Stimulated activated CD4-positive, alpha-beta T cell treated with anti-CD3 and anti-CD28 coated beads, Interleukin-4, amount 100 ng/mL, for 48 hours (primary cell): ENCODE measurements around the gene GPS1.
A peak's percentile ranks its signal among the peaks of the same experiment; 100 is the strongest.

Experiments used
- DNase-seq, 2 donors: peaks; one replicate each; pipeline ENCODE4 v3.0.0-alpha.2; 2020; ENCODE audit warnings: low read depth in 2 of 2

The GPS1 gene

DNA sequence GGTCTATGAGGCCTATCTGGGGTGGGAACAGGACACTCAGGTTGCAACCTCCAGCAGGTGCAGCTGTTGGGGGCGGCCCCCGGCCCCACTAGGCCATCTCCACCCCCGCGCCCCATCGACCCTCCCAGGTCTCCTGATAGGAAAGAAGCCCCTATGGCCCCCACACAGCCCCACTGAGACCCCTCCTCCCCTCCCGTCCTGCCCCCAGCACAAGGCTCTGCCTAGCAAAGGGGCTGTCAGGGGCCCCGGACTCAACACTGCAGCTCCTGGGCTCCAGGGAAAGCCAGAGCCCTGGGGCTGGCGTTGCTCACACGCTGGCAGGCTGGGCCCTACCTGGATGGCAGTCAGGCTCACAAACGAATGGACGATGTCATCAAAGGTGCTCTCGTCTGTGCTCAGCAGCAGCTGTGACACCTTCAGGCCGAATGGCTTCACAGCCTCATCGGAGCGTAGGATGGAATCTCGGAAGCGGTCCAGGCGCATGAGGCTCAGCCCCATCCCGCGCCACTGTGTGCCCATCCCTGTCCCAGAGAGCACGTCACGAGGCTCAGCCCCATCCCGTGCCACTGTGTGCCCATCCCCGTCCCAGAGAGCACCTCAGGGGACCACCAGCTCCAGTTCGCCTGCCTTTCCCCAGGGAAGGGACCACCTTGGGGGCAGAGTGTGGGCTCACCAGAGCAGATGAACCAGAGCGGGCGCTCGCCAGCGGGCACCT lies 39.0 kb downstream of the GPS1 start:
- DNase-seq = no peak

DNA sequence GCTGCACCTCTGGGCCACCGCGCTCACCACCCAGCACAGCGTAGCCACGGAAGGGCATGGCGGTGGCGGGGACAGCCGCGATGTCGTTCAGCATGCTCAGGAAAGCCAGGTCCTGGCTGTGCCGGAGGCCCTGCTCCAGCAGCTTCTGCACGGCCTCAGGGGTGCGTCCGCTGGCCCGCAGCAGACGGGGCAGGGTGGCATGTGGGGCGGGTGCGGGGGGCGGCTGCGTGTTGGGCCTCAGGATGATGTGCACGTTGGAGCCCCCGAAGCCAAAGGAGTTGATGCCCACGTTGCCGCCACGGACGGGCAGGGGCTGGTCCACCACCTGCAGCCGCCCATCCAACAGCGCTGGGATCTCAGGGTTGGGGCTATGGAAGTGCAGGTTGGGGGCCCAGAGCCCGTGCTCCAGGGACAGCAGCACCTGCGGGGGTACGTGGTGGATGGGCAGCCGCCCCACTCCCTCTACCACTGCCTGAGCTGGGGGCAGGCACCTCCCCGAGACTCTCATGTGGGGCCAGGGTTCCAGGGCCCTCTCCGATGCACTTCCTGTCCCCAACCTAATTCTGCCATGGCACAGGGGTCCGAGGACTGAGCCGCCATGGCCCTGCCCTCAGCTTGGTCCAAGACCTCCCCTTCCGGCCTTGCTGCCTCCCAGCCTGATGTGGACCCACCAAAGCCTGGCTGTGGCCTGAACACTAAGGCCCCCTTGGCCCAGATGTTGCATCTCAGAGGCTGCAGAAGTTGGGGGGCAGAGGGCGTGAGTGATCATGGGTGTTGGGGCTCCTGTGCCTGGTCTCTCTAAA lies 39.8 kb downstream of the GPS1 start:
- no peak for DNase-seq

DNA sequence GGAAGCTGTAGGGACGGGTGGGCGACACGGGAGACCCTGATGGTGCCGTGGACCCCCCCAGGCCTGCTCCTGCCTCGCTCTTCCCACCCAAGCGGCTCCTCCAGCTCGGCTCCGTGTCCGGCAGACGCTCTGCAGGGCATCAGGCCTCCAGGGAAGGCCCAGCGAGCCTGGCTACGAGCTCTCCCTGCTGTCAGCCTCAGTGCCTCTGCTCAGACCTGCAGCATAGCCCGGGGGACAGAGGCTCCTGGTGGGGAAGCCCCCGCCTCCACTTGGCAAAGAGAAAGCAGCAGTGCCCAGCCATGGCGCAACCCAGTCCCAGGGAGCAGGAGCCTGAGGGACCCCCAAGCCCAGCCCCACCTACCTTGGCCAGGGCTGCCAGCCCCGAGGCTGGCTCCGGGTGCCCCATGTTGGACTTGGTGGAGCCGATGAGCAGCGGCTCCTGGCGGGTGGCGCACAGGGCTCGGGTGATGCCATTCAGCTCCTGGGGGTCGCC lies 40.4 kb downstream of the GPS1 start:
- DNase-seq = no peak

DNA sequence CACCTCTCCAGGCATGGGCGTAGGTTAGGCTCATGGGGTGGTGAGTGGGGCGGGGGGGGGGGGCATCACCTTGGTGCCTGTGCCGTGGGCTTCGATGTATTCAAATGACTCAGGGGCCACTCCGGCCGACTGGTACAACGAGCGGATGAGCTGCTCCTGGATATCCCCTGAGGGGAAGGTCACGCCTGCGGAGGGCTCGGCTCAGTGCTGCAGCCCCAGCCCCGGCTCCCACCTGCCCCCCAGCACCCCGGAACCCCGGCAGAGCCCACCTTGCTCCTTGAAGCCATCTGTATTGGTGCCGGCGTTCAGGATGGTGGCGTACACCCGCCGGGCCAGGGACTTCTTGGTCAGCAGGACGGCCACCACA lies 40.9 kb downstream of the GPS1 start:
- no peak for DNase-seq

DNA sequence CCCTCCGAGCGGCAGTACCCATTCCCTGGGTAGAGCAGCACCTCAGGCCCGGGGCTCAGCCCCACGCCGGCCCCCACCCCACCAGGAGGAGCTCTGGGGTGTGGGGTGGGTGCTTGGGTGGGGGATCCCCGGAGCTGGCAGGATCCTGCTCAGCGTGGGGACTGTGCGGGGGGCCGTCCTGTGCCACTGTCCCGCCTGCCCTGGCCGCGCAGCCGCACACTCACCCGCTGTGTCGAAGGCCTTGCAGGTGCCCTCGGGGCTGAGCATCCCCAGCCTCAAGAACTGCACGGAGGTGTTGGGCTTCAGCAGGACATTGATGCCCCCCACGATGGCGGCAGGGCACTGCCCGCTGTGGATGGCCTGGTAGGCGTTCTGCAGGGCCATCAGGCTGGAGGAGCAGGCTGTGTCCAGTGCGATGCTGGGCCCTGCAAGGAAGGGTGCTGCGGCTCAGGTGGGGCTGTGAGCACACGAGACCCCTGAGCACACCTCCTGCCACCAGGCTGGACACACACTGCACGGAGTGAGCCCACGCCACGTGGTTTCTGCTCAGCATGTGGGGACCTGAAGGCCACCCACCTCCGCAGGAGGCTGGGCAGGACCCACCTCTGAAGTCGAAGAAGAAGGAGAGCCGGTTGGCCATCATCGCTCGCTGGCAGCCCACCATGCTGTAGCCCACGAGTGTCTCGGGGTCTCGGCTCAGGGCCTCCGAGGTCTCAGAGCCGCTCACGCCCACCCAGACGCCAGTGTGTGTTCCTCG lies 41.5 kb downstream of the GPS1 start:
- no peak for DNase-seq

DNA sequence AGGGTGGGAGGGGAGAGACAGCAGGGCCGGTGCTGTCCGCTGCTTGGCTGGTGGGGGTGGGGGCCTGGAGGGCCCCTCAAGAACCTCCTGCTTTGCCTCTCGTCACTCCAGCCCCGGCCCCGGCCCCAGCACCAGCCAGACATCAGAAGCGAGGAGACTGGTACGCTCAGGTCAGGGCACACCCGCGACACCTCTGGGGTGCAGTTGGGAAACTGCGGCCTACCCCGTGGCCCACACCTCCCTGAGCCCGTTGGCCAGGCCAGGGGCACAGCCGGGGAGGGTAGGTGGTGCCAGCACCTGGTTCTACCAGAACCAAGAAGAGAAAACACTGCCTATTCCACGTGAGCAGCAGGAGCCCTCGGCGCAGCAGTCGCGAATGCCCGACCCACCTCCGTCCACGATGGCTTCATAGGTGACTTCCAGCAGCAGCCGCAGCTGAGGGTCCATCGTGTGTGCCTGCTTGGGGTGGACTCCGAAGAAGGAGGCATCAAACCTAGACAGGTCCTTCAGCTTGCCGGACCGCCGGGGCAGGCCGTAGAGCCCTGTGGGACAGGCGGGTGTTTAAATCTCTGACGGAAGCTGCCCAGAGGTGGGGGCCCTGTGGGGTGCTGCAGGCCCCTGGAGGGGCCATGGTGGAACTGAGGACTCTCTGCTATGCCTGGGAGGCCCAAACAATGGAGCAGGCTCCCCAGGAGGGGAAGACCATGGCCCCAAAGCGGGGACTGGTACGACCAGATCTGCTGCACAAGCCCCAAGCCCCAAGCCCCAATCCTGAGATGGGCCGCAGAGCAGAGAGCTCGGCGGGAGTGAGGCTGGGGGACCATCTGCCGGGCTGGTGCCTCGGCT lies 43.5 kb downstream of the GPS1 start:
- DNase-seq = no peak

DNA sequence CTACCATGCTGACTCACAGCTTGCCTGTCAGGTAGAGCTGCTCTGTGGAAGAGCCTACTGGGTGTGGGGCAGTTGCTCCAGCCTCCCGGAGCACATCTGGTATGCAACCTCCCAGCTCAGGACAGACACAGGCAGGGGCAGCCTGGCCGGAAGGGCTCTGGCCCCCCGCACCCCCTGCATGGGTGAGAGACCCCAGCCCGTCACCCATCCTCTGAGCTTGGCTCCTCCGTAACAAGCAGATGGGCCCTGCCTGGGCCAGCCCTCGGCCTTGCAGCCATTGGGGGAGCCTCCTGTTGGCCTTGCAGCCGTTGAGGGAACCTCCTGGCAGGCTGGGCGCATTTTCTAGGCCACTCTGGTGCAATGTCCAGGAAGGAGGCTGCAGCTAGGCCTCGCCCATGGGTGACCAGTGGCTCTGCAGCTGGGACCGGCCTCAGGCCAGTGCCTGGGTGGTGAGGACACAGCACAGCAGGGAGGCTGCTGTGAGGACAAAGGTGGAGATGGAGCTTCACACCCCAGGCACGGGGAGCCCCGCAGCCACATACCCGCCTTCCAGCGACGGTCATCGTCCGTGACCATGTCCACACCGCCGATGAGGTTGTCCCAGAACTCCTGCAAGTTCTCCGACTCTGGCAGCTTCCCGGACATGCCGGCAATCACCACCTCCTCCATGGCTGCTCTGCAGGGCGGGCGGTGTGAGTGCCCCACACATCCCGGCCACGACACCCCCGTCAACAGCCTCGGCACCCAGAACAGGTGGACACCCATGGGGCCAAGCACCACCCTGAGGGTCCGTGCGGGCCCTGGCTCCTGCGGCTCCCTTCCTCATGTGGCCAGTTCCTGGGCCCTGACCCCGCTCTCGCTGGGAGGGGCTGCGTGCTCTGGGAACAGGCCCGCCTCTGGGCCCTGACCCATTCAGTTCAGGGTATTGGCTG lies 44.3 kb downstream of the GPS1 start:
- no peak for DNase-seq

DNA sequence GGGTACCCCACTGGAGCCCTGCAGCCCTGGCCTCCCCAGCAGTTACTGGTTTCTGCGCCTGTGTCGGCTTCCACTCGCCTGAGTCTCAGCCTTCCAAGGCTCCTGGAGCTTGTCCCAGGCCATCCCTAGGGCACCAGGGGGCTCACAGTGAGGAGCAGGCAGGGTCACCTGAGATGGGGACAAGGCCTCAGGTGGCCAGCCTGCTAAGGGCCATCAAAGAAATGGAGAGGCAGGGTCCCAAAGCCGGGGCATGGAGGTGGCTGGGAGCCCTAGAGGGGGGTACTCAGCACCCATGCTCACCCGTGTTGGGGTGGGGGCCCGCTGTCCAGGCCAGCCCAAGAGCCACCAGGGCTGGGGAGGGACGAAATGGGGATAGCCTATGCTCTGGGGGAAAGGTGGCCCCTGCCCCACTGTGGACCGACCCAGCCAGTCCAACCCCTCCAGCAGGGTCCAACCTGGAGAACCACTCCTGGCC lies 45.0 kb downstream of the GPS1 start:
- DNase-seq = no peak

DNA sequence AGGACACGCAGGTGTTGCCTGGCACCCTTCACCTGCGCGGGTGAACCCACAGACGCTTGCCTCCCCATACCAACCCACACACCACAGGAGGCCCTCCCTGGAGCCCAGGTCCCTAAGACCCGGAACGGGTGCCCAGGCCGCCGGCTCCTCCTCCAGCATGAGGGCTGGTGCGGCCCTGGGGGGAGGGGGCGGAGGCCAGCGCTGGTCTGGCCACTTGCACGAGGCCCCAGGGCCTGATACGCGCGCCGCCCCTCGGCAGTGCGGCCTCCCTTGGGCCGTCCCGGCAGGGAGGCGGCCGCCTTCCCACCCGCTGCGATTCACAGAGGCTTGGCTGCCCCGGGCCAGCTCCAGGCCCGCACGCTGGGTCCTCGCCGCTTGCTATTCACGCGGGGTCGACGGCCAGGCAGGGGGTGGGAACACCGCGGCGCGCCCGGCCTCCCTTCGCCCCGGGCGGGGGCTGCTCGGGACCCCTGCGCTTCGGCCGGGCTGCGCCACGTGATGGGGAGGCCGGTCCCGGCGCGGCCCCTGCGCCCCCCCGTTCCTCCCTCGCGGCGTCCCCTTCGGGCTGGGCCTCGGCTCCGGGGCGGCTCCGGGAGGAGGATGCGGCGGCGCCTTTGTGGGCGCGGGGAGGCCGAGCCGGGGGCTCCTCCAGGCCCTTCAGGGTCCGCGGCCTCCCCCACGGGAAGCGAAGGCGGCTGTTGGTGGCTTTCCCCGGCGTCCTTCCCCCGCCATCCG lies 45.7 kb downstream of the GPS1 start:
- DNase-seq = no peak

DNA sequence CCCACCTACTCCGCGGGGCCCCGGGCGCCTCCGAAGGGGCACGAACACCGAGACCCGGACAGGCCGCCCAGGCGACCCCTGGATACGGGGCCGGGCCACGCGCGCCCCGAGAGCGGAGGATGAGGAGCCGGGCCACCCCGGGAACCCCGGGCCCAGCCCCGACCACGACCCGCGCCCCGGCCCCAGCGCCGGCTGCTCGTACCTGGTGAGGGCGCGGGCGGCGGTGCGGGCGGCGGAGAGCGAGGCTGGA lies 46.1 kb downstream of the GPS1 start:
- no peak for DNase-seq

DNA sequence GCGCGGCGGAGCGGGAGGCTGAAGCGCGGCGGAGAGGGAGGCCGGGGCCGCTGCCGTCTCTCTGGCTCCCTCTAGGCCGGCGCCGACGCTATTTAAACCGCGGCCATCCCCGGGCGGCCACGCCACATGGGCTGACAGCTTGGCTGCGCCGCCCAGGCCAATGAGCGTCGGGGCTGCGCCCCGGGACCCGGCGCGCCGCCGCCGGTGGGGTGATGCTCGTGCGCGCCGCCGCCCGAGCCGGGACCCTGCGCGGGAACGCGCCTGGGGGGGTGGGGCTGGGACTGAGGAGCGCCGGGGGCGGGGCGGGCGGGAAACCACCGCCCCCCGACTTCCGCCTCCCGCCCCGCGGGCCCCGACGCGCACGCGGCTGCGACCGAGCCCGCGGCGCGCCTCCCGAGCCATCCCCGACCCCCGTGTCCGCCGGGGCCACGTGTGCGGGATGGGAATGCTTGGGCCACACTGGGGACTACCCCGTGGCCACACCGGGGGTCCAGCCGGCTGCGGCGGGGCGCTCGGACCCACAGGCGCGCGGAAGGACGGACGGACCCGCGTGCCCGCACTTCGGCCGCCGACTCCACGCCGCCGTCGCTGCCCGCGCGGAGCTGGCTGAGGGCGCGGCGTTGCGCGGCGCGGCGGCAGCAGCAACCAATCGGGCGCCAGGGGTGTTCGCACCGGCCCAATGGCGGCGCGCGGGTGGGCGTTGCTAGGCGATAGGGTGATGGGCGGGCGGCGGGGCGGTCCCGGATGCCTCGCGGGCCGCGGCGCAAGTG lies 46.7 kb downstream of the GPS1 start, which contains the start of gene FASN:
TSS of gene FASN (minus strand) at position 68 of the 770 bp plus-strand sequence. CDS start 1,791 bp downstream, outside the sequence.
- peak; percentile 91 to 94 for DNase-seq

DNA sequence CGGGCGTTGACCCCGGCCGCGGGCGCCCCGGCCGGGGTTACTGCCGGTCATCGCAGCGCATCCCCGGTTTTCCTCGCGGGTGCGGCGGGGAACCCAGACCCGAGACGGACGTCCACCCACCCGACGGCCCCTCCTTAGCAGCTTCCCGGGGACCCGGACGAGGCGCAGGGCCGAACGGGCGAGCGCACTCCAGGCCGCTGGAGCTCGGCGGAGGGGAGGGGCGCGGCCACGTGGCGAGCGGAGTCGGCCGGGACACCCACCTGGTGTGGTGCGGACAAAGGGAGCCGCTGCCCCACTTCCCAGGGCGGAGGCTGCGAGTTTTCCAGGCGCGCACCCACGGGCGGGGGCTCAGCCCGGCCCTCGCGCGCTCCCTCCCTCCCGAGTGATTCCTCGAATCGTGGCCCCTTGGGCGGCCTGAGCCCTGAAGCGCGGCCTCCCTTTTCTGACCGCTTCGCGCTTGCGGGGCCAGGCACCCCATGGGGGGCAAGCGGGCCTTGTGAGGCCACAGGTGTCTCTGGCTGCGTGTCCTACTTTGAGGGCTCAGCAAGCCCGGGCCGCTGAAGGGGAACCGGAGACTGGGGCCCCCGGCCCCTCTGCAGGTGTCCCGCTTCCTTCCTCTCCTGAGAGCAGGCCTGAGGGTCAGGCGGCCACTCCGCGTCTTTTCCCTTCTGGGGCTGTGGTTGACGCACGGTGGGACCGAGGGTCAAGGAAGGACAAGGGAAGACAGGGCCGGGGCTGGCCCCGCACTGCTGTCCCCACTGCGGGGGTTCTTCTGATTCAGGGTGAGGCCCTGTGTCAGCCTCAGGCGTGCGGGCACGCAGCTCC lies 47.5 kb downstream of the GPS1 start:
- peak in 1 of 2 donors; percentile 26 for DNase-seq

DNA sequence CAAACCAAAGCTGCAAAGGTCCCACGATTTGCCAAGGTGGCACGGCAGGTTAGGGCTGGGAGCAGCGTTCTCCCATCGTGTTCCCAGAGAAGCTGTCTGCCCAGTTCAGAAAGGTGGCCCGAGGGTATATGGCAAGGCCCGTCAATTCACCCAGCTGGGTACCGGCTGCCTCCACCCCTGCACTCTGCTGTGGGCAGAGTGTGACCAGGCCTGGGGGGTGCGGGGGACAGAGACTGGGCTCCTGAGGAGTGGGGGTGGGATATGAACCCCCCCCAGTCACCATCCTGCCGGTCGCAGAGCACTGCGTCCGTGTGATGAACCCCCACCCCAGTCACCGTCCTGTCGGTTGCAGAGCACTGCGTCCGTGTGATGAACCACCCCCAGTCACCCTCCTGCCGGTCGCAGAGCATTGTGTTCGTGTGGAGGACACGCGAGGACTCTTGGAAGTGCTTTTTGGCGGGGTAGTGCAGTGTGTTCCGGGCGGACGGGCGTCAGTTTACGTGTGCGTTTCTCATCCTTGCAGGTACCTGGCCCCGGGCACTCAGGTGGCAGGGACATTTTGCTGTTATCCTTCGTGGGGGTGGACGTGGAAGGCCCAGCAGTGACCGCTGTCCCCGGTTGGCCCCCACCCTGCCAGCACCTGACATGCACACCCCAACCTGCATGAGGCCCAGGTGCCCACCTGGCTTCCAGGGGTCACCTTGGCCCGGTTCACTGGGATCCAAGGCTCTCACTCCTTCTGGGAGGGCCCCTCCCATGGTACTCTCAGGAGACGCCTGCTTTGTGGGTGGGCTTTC lies 49.0 kb downstream of the GPS1 start:
- DNase-seq = no peak

DNA sequence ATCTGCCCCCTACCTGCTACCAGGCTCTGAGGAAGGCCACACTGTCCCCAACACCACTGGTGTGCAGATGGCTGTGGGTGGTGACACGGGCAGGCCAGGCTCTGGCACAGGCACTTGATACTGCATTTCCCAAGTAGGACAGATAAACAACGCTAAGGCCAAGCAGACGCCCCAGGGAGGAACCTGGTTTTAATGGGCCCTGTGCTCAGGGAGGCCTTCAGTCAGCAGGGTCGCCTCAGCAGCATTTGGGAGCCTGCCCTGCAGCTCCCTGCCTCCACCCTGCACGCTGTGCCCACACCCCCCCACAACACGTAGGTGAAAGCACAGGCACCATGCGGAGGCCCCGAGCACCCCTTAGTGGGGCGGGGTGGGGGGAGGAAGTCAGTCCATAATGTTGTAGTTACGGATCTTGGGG lies 49.6 kb downstream of the GPS1 start:
- DNase-seq = no peak

DNA sequence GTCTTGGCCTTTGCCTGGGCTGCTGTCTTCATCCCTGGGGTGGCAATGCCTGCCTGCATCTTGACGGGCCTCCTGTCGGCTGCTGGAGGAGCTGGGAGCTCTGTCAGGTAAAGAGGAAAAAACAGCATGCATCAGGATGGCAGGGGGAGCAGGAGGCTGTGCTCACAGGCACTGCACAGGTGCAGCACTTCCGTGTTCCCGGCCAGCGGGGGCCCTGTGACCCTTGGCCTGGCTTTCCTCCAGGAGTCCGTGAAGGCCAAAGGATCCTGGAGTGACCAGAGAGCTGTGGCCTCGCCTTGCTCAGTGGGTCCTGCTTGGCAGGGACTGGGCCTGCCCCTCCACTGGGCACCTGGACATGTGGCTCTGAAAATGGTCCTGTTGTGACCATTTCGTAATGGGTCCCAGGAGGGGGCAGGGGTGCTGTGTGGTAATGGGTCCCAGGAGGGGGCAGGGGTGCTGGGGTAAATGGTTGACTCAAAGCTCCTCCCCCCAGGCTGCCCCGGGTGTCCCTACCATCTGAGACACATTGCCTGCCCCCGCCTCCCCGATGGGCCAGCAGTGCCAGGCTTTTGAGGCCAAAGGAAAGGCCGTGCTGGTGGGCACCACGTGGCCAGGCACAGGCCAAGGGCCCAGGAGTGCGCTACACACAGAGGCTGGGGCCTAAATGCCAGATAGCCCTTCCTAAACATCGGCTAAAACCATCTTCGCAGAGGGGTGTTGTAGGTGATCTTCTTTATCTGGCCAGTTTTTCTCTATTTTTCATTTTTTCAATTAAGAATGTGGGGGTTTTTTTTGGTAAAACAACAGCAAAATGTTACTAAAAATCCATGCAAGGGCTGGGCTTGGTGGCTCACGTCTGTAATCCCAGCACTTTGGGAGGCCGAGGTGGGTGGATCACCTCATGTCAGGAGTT lies 50.3 kb downstream of the GPS1 start:
- DNase-seq = no peak
